OCI-LY1 (cell line): ENCODE measurements around the gene SLC3A2.
A peak's percentile ranks its signal among the peaks of the same experiment; 100 is the strongest.
"Not testable (repeated sequence)": the region's sequence is repeated elsewhere in the genome, so short reads cannot be mapped to it uniquely, and the experiment has no call there.

Source experiments
- H2AFZ ChIP-seq: fragments of 200-600 bp; sonication (generic), shearing (Covaris generic); 2 replicates; pipeline ENCODE4 v1.6.0; 2014; ENCODE audit warnings: antibody characterized with exemption, mild to moderate bottlenecking, low read length
- H3F3A ChIP-seq: fragments of 200-600 bp; sonication (generic), shearing (Covaris generic); 2 replicates; pipeline ENCODE4 v1.6.0; 2014; ENCODE audit warnings: mild to moderate bottlenecking, antibody characterized with exemption, low read length, moderate library complexity; ENCODE audit not compliant: insufficient read depth
- H3K27ac ChIP-seq: fragments of 200-600 bp; sonication (generic); 2 replicates; pipeline ENCODE4 v1.5.1; 2014; ENCODE audit warnings: low read length, mixed run types, mild to moderate bottlenecking, low read depth; ENCODE audit not compliant: poor library complexity, severe bottlenecking
- H3K27me3 ChIP-seq: fragments of 200-600 bp; sonication (generic); 2 replicates; pipeline ENCODE4 v1.6.0; 2014; ENCODE audit warnings: antibody characterized with exemption, mild to moderate bottlenecking, low read length, moderate library complexity; ENCODE audit not compliant: insufficient read depth
- H3K36me3 ChIP-seq: fragments of 200-600 bp; sonication (generic); 2 replicates; pipeline ENCODE4 v1.6.1; 2014; ENCODE audit warnings: mild to moderate bottlenecking, antibody characterized with exemption, low read length, moderate library complexity, mixed read lengths; ENCODE audit not compliant: insufficient read depth
- H3K4me1 ChIP-seq: fragments of 200-600 bp; sonication (generic); 2 replicates; pipeline ENCODE4 v1.5.1; 2014; ENCODE audit warnings: mild to moderate bottlenecking, low read length, moderate library complexity; ENCODE audit not compliant: insufficient read depth, severe bottlenecking
- H3K4me2 ChIP-seq: fragments of 200-600 bp; sonication (generic), shearing (Covaris generic); 2 replicates; pipeline ENCODE4 v1.6.1; 2014; ENCODE audit warnings: low read length
- H3K4me3 ChIP-seq: fragments of 200-600 bp; sonication (generic); 2 replicates; pipeline ENCODE4 v1.5.1; 2014; ENCODE audit warnings: low read length, low read depth, mild to moderate bottlenecking, mixed read lengths; ENCODE audit not compliant: poor library complexity, severe bottlenecking
- H3K79me2 ChIP-seq: fragments of 200-600 bp; shearing (Covaris generic); 2 replicates; pipeline ENCODE4 v1.6.1; 2016; ENCODE audit warnings: mixed run types, low read length, mixed read lengths; ENCODE audit not compliant: insufficient read depth
- H3K9ac ChIP-seq: fragments of 200-600 bp; sonication (generic), shearing (Covaris generic); 2 replicates; pipeline ENCODE4 v1.6.1; 2014; ENCODE audit warnings: mild to moderate bottlenecking, low read length, mixed read lengths
- H3K9me2 ChIP-seq: fragments of 200-600 bp; sonication (generic), shearing (Covaris generic); 2 replicates; pipeline ENCODE4 v1.6.1; 2014; ENCODE audit warnings: low read depth, mild to moderate bottlenecking, low read length, mixed read lengths
- H3K9me3 ChIP-seq: fragments of 200-600 bp; shearing (Covaris generic); 2 replicates; pipeline ENCODE4 v1.6.1; 2014; ENCODE audit warnings: low read length, mixed read lengths
- H4K20me1 ChIP-seq: fragments of 200-600 bp; sonication (generic), shearing (Covaris generic); 2 replicates; pipeline ENCODE4 v1.6.0; 2016; ENCODE audit warnings: mild to moderate bottlenecking, low read length; ENCODE audit not compliant: insufficient read depth
- CTCF ChIP-seq: fragments of 200-600 bp; sonication (generic), shearing (Covaris generic); IDR thresholded peaks from 2 replicates; pipeline ENCODE4 v1.5.1; 2017; ENCODE audit warnings: mild to moderate bottlenecking, antibody characterized with exemption, low read length, moderate library complexity, mixed read lengths
- EZH2 ChIP-seq: fragments of 200-600 bp; sonication (generic), shearing (Covaris generic); IDR thresholded peaks from 2 replicates; pipeline ENCODE4 v1.8.0; 2017; ENCODE audit warnings: borderline replicate concordance, mixed run types, mild to moderate bottlenecking, antibody characterized with exemption, low read length, moderate library complexity, mixed read lengths

Gene SLC3A2

DNA sequence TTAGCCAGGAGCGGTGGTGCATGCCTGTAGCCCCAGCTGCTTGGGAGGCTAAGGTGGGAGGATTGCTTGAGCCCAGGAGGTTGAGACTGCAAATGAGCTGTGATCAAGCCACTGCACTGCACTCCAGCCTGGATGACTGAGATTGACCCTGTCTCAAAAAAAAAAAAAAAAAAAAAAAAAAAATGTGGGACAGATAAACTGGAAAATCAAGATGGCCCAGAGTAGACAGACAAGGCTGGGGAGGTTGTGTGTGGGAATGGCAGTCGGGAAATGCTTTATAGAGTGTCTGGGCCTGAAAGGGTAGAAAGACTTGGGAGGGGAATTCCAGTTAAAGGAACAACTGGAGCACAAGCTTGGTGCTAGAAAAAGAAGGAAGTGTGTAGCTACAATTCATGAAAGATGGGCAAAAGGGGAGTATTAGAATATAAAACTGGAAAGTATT, 23.1 kb upstream of the SLC3A2 start:
- H3K36me3 ChIP-seq, result peaks cover 41% of the 10 kb centered on the region
- H3K27ac ChIP-seq, result peak overlapping the region; percentile 83
- no peaks in the 10 kb centered on the region for H3K9me3 ChIP-seq
- peak overlapping the region; percentile 97 for H3K9ac ChIP-seq
- H3K4me2 ChIP-seq, result peak overlapping the region; percentile 76
- peak overlapping the region; percentile 100 for H3K4me3 ChIP-seq
- H3K4me1 ChIP-seq, result peaks cover 73% of the 10 kb centered on the region
- H3K79me2 ChIP-seq, result peaks cover 47% of the 10 kb centered on the region
- H2AFZ ChIP-seq, result no peak overlapping the region
- H3K27me3 ChIP-seq, result no peaks in the 10 kb centered on the region
- H4K20me1 ChIP-seq, result no peaks in the 10 kb centered on the region
- peaks cover 29% of the 10 kb centered on the region for H3F3A ChIP-seq
- H3K9me2 ChIP-seq, result no peaks in the 10 kb centered on the region
- TF ChIP-seq CTCF (no peak), EZH2 (no peak)

GRCh38 chr11:62858201-62858600, 22.5 kb upstream of the SLC3A2 start:
- Histone ChIP-seq H3K4me2 (peak overlapping the region; percentile 76), H3K4me3 (peak overlapping the region; percentile 100), H3K27ac (peak overlapping the region; percentile 83), H3K79me2 (peaks cover 53% of the 10 kb centered on the region), H3K9me2 (no peaks in the 10 kb centered on the region), H2AFZ (no peak overlapping the region), H3K9me3 (no peaks in the 10 kb centered on the region), H3K9ac (peak overlapping the region; percentile 97), H3K4me1 (peaks cover 73% of the 10 kb centered on the region), H3F3A (peaks cover 23% of the 10 kb centered on the region), H3K36me3 (peaks cover 38% of the 10 kb centered on the region), H3K27me3 (no peaks in the 10 kb centered on the region), H4K20me1 (no peaks in the 10 kb centered on the region)
- TF ChIP-seq CTCF (no peak), EZH2 (no peak)

GRCh38 chr11:62859281-62859703, 21.4 kb upstream of the SLC3A2 start:
- H3K4me2 ChIP-seq, result peak overlapping the region; percentile 47

More at GRCh38 chr11:62859281-62859703, 21.4 kb upstream of the SLC3A2 start:
- H3K4me1 ChIP-seq, result peaks cover 63% of the 10 kb centered on the region
- H3K9ac ChIP-seq, result peak overlapping the region; percentile 21; the same call in 1 of the 2 replicates
- peaks cover 12% of the 10 kb centered on the region for H3F3A ChIP-seq
- peak overlapping the region; percentile 73 for H3K27ac ChIP-seq
- H3K9me2 ChIP-seq, H3K27me3 ChIP-seq, H3K9me3 ChIP-seq, H4K20me1 ChIP-seq, H2AFZ ChIP-seq: not testable (repeated sequence)
- peak overlapping the region; percentile 25 for H3K4me3 ChIP-seq
- peaks cover 36% of the 10 kb centered on the region for H3K36me3 ChIP-seq
- H3K79me2 ChIP-seq, result peaks cover 60% of the 10 kb centered on the region
